ENCODE data around the gene PDZRN3.

DNA sequence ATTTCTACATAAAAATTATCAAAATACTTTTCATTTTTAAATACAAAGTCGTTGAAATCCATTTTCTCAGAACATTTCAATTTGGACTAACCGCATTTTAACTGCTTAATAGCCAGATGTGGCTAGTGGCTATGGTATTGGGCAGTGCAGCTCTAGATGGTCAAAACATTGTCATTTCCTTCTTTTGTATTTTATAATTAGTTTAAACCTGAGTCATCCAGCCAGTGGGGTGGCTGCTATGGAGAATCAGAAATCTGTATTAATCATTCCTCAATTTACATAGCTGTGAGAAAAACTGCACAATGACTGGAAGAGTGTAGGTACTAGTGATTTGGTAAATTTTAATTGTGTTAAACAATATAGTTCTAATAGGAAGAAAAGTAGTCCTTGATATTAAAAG lies 245.3 kb downstream of the PDZRN3 start:
- TF ChIP-seq, protein P1, sequence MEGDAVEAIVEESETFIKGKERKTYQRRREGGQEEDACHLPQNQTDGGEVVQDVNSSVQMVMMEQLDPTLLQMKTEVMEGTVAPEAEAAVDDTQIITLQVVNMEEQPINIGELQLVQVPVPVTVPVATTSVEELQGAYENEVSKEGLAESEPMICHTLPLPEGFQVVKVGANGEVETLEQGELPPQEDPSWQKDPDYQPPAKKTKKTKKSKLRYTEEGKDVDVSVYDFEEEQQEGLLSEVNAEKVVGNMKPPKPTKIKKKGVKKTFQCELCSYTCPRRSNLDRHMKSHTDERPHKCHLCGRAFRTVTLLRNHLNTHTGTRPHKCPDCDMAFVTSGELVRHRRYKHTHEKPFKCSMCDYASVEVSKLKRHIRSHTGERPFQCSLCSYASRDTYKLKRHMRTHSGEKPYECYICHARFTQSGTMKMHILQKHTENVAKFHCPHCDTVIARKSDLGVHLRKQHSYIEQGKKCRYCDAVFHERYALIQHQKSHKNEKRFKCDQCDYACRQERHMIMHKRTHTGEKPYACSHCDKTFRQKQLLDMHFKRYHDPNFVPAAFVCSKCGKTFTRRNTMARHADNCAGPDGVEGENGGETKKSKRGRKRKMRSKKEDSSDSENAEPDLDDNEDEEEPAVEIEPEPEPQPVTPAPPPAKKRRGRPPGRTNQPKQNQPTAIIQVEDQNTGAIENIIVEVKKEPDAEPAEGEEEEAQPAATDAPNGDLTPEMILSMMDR (IDR thresholded peaks at IDR 0.05), result no peak
- TF ChIP-seq EP300 (IDR thresholded peaks at IDR 0.05; ENCODE audit: borderline replicate concordance in 1 of 2, low read depth in 1 of 2, low read length in 1 of 2), result no peak

Measured in SK-N-SH (cell line).